Ovary (tissue), 3 donors: ENCODE measurements around the gene GDF2.

Source experiments
- EP300 ChIP-seq: sonication (generic); formaldehyde crosslinking; IDR thresholded peaks from one replicate; pipeline ENCODE4 v1.6.1; 2017; ENCODE audit warnings: antibody characterized with exemption
- POLR2A ChIP-seq: fragments of 450-650 bp; IDR thresholded peaks from one replicate; pipeline ENCODE4 v1.6.1; 2017; ENCODE audit warnings: antibody characterized with exemption, mild to moderate bottlenecking, moderate library complexity
- TF ChIP-seq, protein P1 (sequence below), 3 donors: fragments of 450-650 bp in 2 of 3; fragments of 200-600 bp in 1 of 3; IDR thresholded peaks; one replicate each; pipeline versions ENCODE4 v1.5.1 to v1.8.0; 2016 to 2022; ENCODE audit warnings: antibody characterized with exemption in 3 of 3, mild to moderate bottlenecking in 1 of 3
- donor health status: DM: no; HTN: no; CAD: no.

- TF ChIP-seq, protein P1, sequence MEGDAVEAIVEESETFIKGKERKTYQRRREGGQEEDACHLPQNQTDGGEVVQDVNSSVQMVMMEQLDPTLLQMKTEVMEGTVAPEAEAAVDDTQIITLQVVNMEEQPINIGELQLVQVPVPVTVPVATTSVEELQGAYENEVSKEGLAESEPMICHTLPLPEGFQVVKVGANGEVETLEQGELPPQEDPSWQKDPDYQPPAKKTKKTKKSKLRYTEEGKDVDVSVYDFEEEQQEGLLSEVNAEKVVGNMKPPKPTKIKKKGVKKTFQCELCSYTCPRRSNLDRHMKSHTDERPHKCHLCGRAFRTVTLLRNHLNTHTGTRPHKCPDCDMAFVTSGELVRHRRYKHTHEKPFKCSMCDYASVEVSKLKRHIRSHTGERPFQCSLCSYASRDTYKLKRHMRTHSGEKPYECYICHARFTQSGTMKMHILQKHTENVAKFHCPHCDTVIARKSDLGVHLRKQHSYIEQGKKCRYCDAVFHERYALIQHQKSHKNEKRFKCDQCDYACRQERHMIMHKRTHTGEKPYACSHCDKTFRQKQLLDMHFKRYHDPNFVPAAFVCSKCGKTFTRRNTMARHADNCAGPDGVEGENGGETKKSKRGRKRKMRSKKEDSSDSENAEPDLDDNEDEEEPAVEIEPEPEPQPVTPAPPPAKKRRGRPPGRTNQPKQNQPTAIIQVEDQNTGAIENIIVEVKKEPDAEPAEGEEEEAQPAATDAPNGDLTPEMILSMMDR (IDR thresholded peaks at IDR 0.05) = no peak
- TF ChIP-seq POLR2A (no peak), EP300 (no peak)
Observed at GRCh38 chr10:47374611-47375536, 52.6 kb downstream of the GDF2 start.
